SK-N-MC (cell line): ENCODE measurements around the gene GLA.

ENCODE experiments used
- EZH2 ChIP-seq: fragments of 200-600 bp; sonication (generic); IDR thresholded peaks from one replicate; pipeline ENCODE4 v1.6.1; 2017; ENCODE audit warnings: antibody characterized with exemption
- FOXP2 ChIP-seq: optimal IDR thresholded peaks from 2 replicates; pipeline ENCODE3; 2011; ENCODE audit warnings: mild to moderate bottlenecking, moderate library complexity; ENCODE audit not compliant: insufficient read depth; ENCODE audit errors: extremely low read length, control extremely low read depth
- POLR2AphosphoS5 ChIP-seq: IDR thresholded peaks from 2 replicates; pipeline ENCODE4 v1.6.1; 2012; ENCODE audit warnings: mild to moderate bottlenecking, low read depth, low read length, borderline replicate concordance

- TF ChIP-seq EZH2, result no peak
- no peak for TF ChIP-seq POLR2AphosphoS5
- TF ChIP-seq FOXP2, result no peak
Observed at GRCh38 chrX:101399825-101400224, 7.9 kb downstream of the GLA start.
